ENCODE results near the gene TMEM223.
A peak's percentile ranks its signal among the peaks of the same experiment; 100 is the strongest.
"Not testable (repeated sequence)": the region's sequence is repeated elsewhere in the genome, so short reads cannot be mapped to it uniquely, and the experiment has no call there.

TMEM223 gene

GRCh38 chr11:62791501-62792201 is at the start of gene TMEM223:
TSS of gene TMEM223 (minus strand) at chr11:62792006. CDS start at chr11:62791994, 12 bp downstream.
- peak; percentile 48 to 76 for DNase-seq

GRCh38 chr11:62840721-62841360 is 49.0 kb upstream of the TMEM223 start:
- peak in 1 of 2 donors; percentile 57 for DNase-seq

GRCh38 chr11:62839050-62839945 is 47.5 kb upstream of the TMEM223 start, which contains the start of gene WDR74:
TSS of gene WDR74 (minus strand) at chr11:62839590. CDS start at chr11:62839570, 20 bp downstream.
- DNase-seq, result peak; percentile 67 to 88

- no peak for DNase-seq
Observed at GRCh38 chr11:62835336-62835735, 43.5 kb upstream of the TMEM223 start.

- DNase-seq, result no peak
Observed at GRCh38 chr11:62832336-62833234, 40.8 kb upstream of the TMEM223 start, which contains the start of gene TEX54. TSS of gene TEX54 (minus strand) at chr11:62832841.

- peak; percentile 97 to 99 for DNase-seq
Observed at GRCh38 chr11:62831520-62832335, 39.9 kb upstream of the TMEM223 start, which contains the start of gene STX5. TSS of gene STX5 (minus strand) at chr11:62832051. CDS start at chr11:62831243, 808 bp downstream.

- DNase-seq, result no peak
Observed at GRCh38 chr11:62830904-62831519, 39.2 kb upstream of the TMEM223 start.

- DNase-seq, result not testable (repeated sequence)
Observed at GRCh38 chr11:62828130-62828529, 36.3 kb upstream of the TMEM223 start.

- no peak for DNase-seq
Observed at GRCh38 chr11:62823677-62824076, 31.9 kb upstream of the TMEM223 start.

- DNase-seq, result no peak
Observed at GRCh38 chr11:62817129-62817528, 25.3 kb upstream of the TMEM223 start.

GRCh38 chr11:62816557-62816956 is 24.8 kb upstream of the TMEM223 start:
- DNase-seq, result no peak

- DNase-seq, result no peak
Observed at GRCh38 chr11:62811659-62812058, 19.9 kb upstream of the TMEM223 start.

GRCh38 chr11:62810748-62811147 is 18.9 kb upstream of the TMEM223 start:
- no peak for DNase-seq

GRCh38 chr11:62806611-62807121 is 14.9 kb upstream of the TMEM223 start:
- peak in 1 of 2 donors; percentile 45 for DNase-seq

GRCh38 chr11:62805961-62806441 is 14.2 kb upstream of the TMEM223 start:
- no peak for DNase-seq

- DNase-seq, result peak; percentile 89 to 93
Observed at GRCh38 chr11:62805076-62805892, 13.5 kb upstream of the TMEM223 start, which contains the start of gene NXF1. TSS of gene NXF1 (minus strand) at chr11:62805440. CDS start at chr11:62805356, 84 bp downstream.

- DNase-seq, result no peak
Observed at GRCh38 chr11:62804310-62805075, 12.7 kb upstream of the TMEM223 start.

GRCh38 chr11:62801071-62801470 is 9.3 kb upstream of the TMEM223 start:
- DNase-seq, result no peak
